ENCODE data around the gene TRIM45.
"Not testable (repeated sequence)": the region's sequence is repeated elsewhere in the genome, so short reads cannot be mapped to it uniquely, and the experiment has no call there.

TRIM45 gene

GRCh38 chr1:117101858-117102257, 19.7 kb downstream of the TRIM45 start:
- DNase-seq (ENCODE audit: extremely low read depth in 1 of 2, low read depth in 1 of 2): not testable (repeated sequence)

GRCh38 chr1:117101334-117101733, 20.2 kb downstream of the TRIM45 start:
- no peak for DNase-seq (ENCODE audit: extremely low read depth in 1 of 2, low read depth in 1 of 2)

GRCh38 chr1:117098287-117098890, 23.2 kb downstream of the TRIM45 start:
- DNase-seq (ENCODE audit: extremely low read depth in 1 of 2, low read depth in 1 of 2): no peak

- no peak for DNase-seq (ENCODE audit: extremely low read depth in 1 of 2, low read depth in 1 of 2)
Observed at GRCh38 chr1:117097443-117097842, 24.1 kb downstream of the TRIM45 start.

GRCh38 chr1:117096951-117097408, 24.6 kb downstream of the TRIM45 start:
- DNase-seq (ENCODE audit: extremely low read depth in 1 of 2, low read depth in 1 of 2): no peak

GRCh38 chr1:117094841-117095604, 26.5 kb downstream of the TRIM45 start:
- DNase-seq (ENCODE audit: extremely low read depth in 1 of 2, low read depth in 1 of 2): no peak

- DNase-seq (ENCODE audit: extremely low read depth in 1 of 2, low read depth in 1 of 2): peak in 1 of 2 donors; percentile 11
Observed at GRCh38 chr1:117093870-117094621, 27.5 kb downstream of the TRIM45 start.

- DNase-seq (ENCODE audit: extremely low read depth in 1 of 2, low read depth in 1 of 2): no peak
Observed at GRCh38 chr1:117093091-117093534, 28.4 kb downstream of the TRIM45 start.

- DNase-seq (ENCODE audit: extremely low read depth in 1 of 2, low read depth in 1 of 2): no peak
Observed at GRCh38 chr1:117092594-117092993, 29.0 kb downstream of the TRIM45 start.

- no peak for DNase-seq (ENCODE audit: extremely low read depth in 1 of 2, low read depth in 1 of 2)
Observed at GRCh38 chr1:117089996-117090395, 31.6 kb downstream of the TRIM45 start.

GRCh38 chr1:117087686-117088085, 33.9 kb downstream of the TRIM45 start:
- DNase-seq (ENCODE audit: extremely low read depth in 1 of 2, low read depth in 1 of 2): no peak

- DNase-seq (ENCODE audit: extremely low read depth in 1 of 2, low read depth in 1 of 2): no peak
Observed at GRCh38 chr1:117084231-117084630, 37.3 kb downstream of the TRIM45 start.

GRCh38 chr1:117079737-117080136, 41.8 kb downstream of the TRIM45 start:
- no peak for DNase-seq (ENCODE audit: extremely low read depth in 1 of 2, low read depth in 1 of 2)

GRCh38 chr1:117077267-117077666, 44.3 kb downstream of the TRIM45 start:
- DNase-seq (ENCODE audit: extremely low read depth in 1 of 2, low read depth in 1 of 2): peak in 1 of 2 donors; percentile 66

GRCh38 chr1:117076648-117077047, 44.9 kb downstream of the TRIM45 start:
- DNase-seq (ENCODE audit: extremely low read depth in 1 of 2, low read depth in 1 of 2): peak in 1 of 2 donors; percentile 20

GRCh38 chr1:117070124-117070523, 51.4 kb downstream of the TRIM45 start:
- no peak for DNase-seq (ENCODE audit: extremely low read depth in 1 of 2, low read depth in 1 of 2)

GRCh38 chr1:117069220-117069844, 52.2 kb downstream of the TRIM45 start:
- no peak for DNase-seq (ENCODE audit: extremely low read depth in 1 of 2, low read depth in 1 of 2)

- no peak for DNase-seq (ENCODE audit: extremely low read depth in 1 of 2, low read depth in 1 of 2)
Observed at GRCh38 chr1:117068580-117068979, 53.0 kb downstream of the TRIM45 start.

GRCh38 chr1:117067533-117068370, 53.8 kb downstream of the TRIM45 start:
- DNase-seq (ENCODE audit: extremely low read depth in 1 of 2, low read depth in 1 of 2): no peak

GRCh38 chr1:117066367-117066766, 55.2 kb downstream of the TRIM45 start:
- no peak for DNase-seq (ENCODE audit: extremely low read depth in 1 of 2, low read depth in 1 of 2)

Measured in stimulated activated CD8-positive, alpha-beta memory T cell treated with anti-CD3 and anti-CD28 coated beads, Interleukin-7, amount 100 ng/mL, for 48 hours (primary cell).